ENCODE results near the gene SUGCT.

The SUGCT gene

GRCh38 chr7:40429826-40430225 is 295.0 kb downstream of the SUGCT start:
- H3K36me3 ChIP-seq = no peaks in the 10 kb centered on the region
- no peak overlapping the region for H3K4me3 ChIP-seq (ENCODE audit: low read depth, low read length)
- no peak for DNase-seq
- H3K27me3 ChIP-seq = no peaks in the 10 kb centered on the region
- H3K9me3 ChIP-seq = no peaks in the 10 kb centered on the region
- no peak for TF ChIP-seq CTCF (IDR thresholded peaks at IDR 0.05; ENCODE audit: low read depth, low read length)
- no peaks in the 10 kb centered on the region for H3K4me1 ChIP-seq

GRCh38 chr7:40432046-40432445 is 297.2 kb downstream of the SUGCT start:
- no peaks in the 10 kb centered on the region for H3K9me3 ChIP-seq
- no peaks in the 10 kb centered on the region for H3K4me1 ChIP-seq
- DNase-seq = no peak
- no peaks in the 10 kb centered on the region for H3K27me3 ChIP-seq
- TF ChIP-seq CTCF (IDR thresholded peaks at IDR 0.05; ENCODE audit: low read depth, low read length) = no peak
- H3K4me3 ChIP-seq (ENCODE audit: low read depth, low read length) = no peak overlapping the region
- H3K36me3 ChIP-seq = no peaks in the 10 kb centered on the region

GRCh38 chr7:40436710-40437109 is 301.9 kb downstream of the SUGCT start:
- H3K4me1 ChIP-seq = no peaks in the 10 kb centered on the region
- H3K36me3 ChIP-seq = no peaks in the 10 kb centered on the region
- TF ChIP-seq CTCF (IDR thresholded peaks at IDR 0.05; ENCODE audit: low read depth, low read length) = no peak
- H3K9me3 ChIP-seq = peaks cover 3% of the 10 kb centered on the region; the same call in 1 of the 2 replicates
- no peaks in the 10 kb centered on the region for H3K27me3 ChIP-seq
- DNase-seq = no peak
- no peak overlapping the region for H3K4me3 ChIP-seq (ENCODE audit: low read depth, low read length)

- H3K4me3 ChIP-seq (ENCODE audit: low read depth, low read length) = no peak overlapping the region
- DNase-seq = no peak
- TF ChIP-seq CTCF (IDR thresholded peaks at IDR 0.05; ENCODE audit: low read depth, low read length) = no peak
- no peaks in the 10 kb centered on the region for H3K4me1 ChIP-seq
- H3K36me3 ChIP-seq = no peaks in the 10 kb centered on the region
- no peaks in the 10 kb centered on the region for H3K27me3 ChIP-seq
- peaks cover 3% of the 10 kb centered on the region; the same call in 1 of the 2 replicates for H3K9me3 ChIP-seq
Measured at GRCh38 chr7:40437498-40437897, 302.7 kb downstream of the SUGCT start.

- H3K4me3 ChIP-seq (ENCODE audit: low read depth, low read length) = no peak overlapping the region
- DNase-seq = no peak
- no peaks in the 10 kb centered on the region for H3K27me3 ChIP-seq
- peaks cover 3% of the 10 kb centered on the region; the same call in 1 of the 2 replicates for H3K9me3 ChIP-seq
- no peaks in the 10 kb centered on the region for H3K36me3 ChIP-seq
- TF ChIP-seq CTCF (IDR thresholded peaks at IDR 0.05; ENCODE audit: low read depth, low read length) = no peak
- H3K4me1 ChIP-seq = no peaks in the 10 kb centered on the region
Measured at GRCh38 chr7:40437936-40438634, 303.3 kb downstream of the SUGCT start.

GRCh38 chr7:40439686-40440085 is 304.9 kb downstream of the SUGCT start:
- no peaks in the 10 kb centered on the region for H3K4me1 ChIP-seq
- H3K4me3 ChIP-seq (ENCODE audit: low read depth, low read length) = no peak overlapping the region
- no peak for TF ChIP-seq CTCF (IDR thresholded peaks at IDR 0.05; ENCODE audit: low read depth, low read length)
- H3K36me3 ChIP-seq = no peaks in the 10 kb centered on the region
- no peak for DNase-seq
- no peaks in the 10 kb centered on the region for H3K27me3 ChIP-seq
- peaks cover 3% of the 10 kb centered on the region; the same call in 1 of the 2 replicates for H3K9me3 ChIP-seq

Measured in BE2C (cell line).